Progenitor cell of endocrine pancreas (in vitro differentiated cells): ENCODE measurements around the gene GPRC5B. TPM values are rescaled to one million over a fixed set of nuclear protein-coding genes. Genes with fewer than 3 reads are reported as not detected.

Experiments used
- DNase-seq: peaks from one replicate; pipeline ENCODE4 v3.0.0; 2021; ENCODE audit warnings: low spot score; ENCODE audit not compliant: unreplicated experiment
- H3K27ac Mint-ChIP-seq: 2 replicates; pipeline ENCODE4 v1.8.0; 2021; ENCODE audit warnings: mild to moderate bottlenecking, moderate library complexity, mixed read lengths
- H3K27me3 Mint-ChIP-seq: 2 replicates; pipeline ENCODE4 v1.8.0; 2021; ENCODE audit warnings: mixed read lengths
- H3K36me3 Mint-ChIP-seq: 2 replicates; pipeline ENCODE4 v1.8.0; 2022; ENCODE audit warnings: mixed read lengths; ENCODE audit not compliant: insufficient read depth
- H3K4me1 Mint-ChIP-seq: 2 replicates; pipeline ENCODE4 v1.8.0; 2021; ENCODE audit warnings: low read depth, mixed read lengths
- H3K4me3 Mint-ChIP-seq: 2 replicates; pipeline ENCODE4 v1.8.0; 2021; ENCODE audit warnings: low read depth, mild to moderate bottlenecking, moderate library complexity, mixed read lengths
- H3K9me3 Mint-ChIP-seq: 2 replicates; pipeline ENCODE4 v1.8.0; 2021; ENCODE audit warnings: low read depth, mixed read lengths
- CTCF ChIP-seq: fragments of 200-600 bp; sonication (generic); IDR thresholded peaks from one replicate; pipeline ENCODE4 v1.5.0; 2021; ENCODE audit warnings: antibody characterized with exemption, mild to moderate bottlenecking; ENCODE audit not compliant: unreplicated experiment
- total RNA-seq: library from RNA; stranded (reverse); gene quantifications from 2 replicates; pipeline ENCODE4 v1.2.1, GENCODE V29; 2021

GPRC5B gene
- total RNA-seq, 1 donor from 2014 or later, result 44.3 TPM

GRCh38 chr16:19908921-19909320 is 24.3 kb upstream of the GPRC5B start:
- no peak for TF ChIP-seq CTCF
- Mint-ChIP-seq H3K4me1 (no peaks in the 10 kb centered on the region), H3K36me3 (no peaks in the 10 kb centered on the region)

GRCh38 chr16:19907161-19907992 is 22.7 kb upstream of the GPRC5B start:
- DNase-seq, result peak; percentile 73
- Mint-ChIP-seq H3K4me3 (no peak overlapping the region), H3K9me3 (peaks cover 5% of the 10 kb centered on the region), H3K4me1 (no peaks in the 10 kb centered on the region), H3K27ac (peak overlapping the region; percentile 63), H3K27me3 (peaks cover 18% of the 10 kb centered on the region), H3K36me3 (no peaks in the 10 kb centered on the region)
- TF ChIP-seq CTCF, result peak; percentile 99

More at GRCh38 chr16:19908921-19909320, 24.3 kb upstream of the GPRC5B start:
- H3K27me3 Mint-ChIP-seq, result peaks cover 24% of the 10 kb centered on the region
- H3K27ac Mint-ChIP-seq, result no peak overlapping the region
- H3K4me3 Mint-ChIP-seq, result no peak overlapping the region
- no peak for DNase-seq
- peaks cover 5% of the 10 kb centered on the region for H3K9me3 Mint-ChIP-seq

- no peak for TF ChIP-seq CTCF
- peaks cover 2% of the 10 kb centered on the region for H3K4me1 Mint-ChIP-seq
- no peak for DNase-seq
- H3K4me3 Mint-ChIP-seq, result no peak overlapping the region
- H3K36me3 Mint-ChIP-seq, result no peaks in the 10 kb centered on the region
- H3K27me3 Mint-ChIP-seq, result peaks cover 9% of the 10 kb centered on the region
- no peaks in the 10 kb centered on the region for H3K9me3 Mint-ChIP-seq
- H3K27ac Mint-ChIP-seq, result no peak overlapping the region
These were observed 16.5 kb upstream of the GPRC5B start for GRCh38 chr16:19901164-19901563.

GRCh38 chr16:19899605-19899955 is 14.9 kb upstream of the GPRC5B start:
- Mint-ChIP-seq H3K4me3 (no peak overlapping the region), H3K4me1 (peaks cover 2% of the 10 kb centered on the region), H3K27me3 (peaks cover 4% of the 10 kb centered on the region), H3K27ac (no peak overlapping the region), H3K36me3 (no peaks in the 10 kb centered on the region), H3K9me3 (no peaks in the 10 kb centered on the region)
- DNase-seq, result no peak
- TF ChIP-seq CTCF, result no peak

GRCh38 chr16:19898924-19899604 is 14.4 kb upstream of the GPRC5B start:
- H3K27ac Mint-ChIP-seq, result peak overlapping the region; percentile 10
- H3K4me3 Mint-ChIP-seq, result no peak overlapping the region

More at GRCh38 chr16:19898924-19899604, 14.4 kb upstream of the GPRC5B start:
- Mint-ChIP-seq H3K4me1 (peaks cover 2% of the 10 kb centered on the region), H3K9me3 (no peaks in the 10 kb centered on the region), H3K27me3 (peaks cover 4% of the 10 kb centered on the region), H3K36me3 (no peaks in the 10 kb centered on the region)
- TF ChIP-seq CTCF, result peak; percentile 79
- DNase-seq, result peak; percentile 29
